ENCODE data around the gene THYN1. TPM values are rescaled to one million over a fixed set of nuclear protein-coding genes. Genes with fewer than 3 reads are reported as not detected.
"Not testable (repeated sequence)": the region's sequence is repeated elsewhere in the genome, so short reads cannot be mapped to it uniquely, and the experiment has no call there.

THYN1 gene
- polyA plus RNA-seq, 3 donors, result 36.4 to 65.7 (median 57.6) TPM

GRCh38 chr11:134257101-134257500, 3.9 kb upstream of the THYN1 start:
- no peaks in the 10 kb centered on the region for H3K9me3 Mint-ChIP-seq
- no peak overlapping the region for H2AFZ ChIP-seq (ENCODE audit: insufficient read depth, low read depth, low read length, poor library complexity, severe bottlenecking)
- H3K36me3 Mint-ChIP-seq, result peaks cover 51 to 52% of the 10 kb centered on the region in 2 donors
- H3K4me3 Mint-ChIP-seq, result no peak overlapping the region
- H3K4me1 ChIP-seq (ENCODE audit: control insufficient read depth in 1 of 2, insufficient read depth in 2 of 2, low read length in 2 of 2), result peaks cover 36 to 38% of the 10 kb centered on the region in 2 donors
- no peak for DNase-seq
- no peak for TF ChIP-seq CTCF (IDR thresholded peaks at IDR 0.05)
- no peak overlapping the region for H3K4me2 ChIP-seq (replicated peaks; ENCODE audit: extremely low read depth, low read length, poor library complexity, severe bottlenecking)
- H3K9me3 ChIP-seq (replicated peaks in 1 of 2; ENCODE audit: control insufficient read depth in 1 of 2, insufficient read depth in 1 of 2, low read length in 2 of 2), result no peaks in the 10 kb centered on the region
- H3K36me3 ChIP-seq (replicated peaks in 1 of 2; ENCODE audit: control insufficient read depth in 1 of 2, insufficient read depth in 2 of 2, low read length in 2 of 2), result peaks cover 25 to 51% of the 10 kb centered on the region in 2 donors
- H3K27me3 ChIP-seq (ENCODE audit: control insufficient read depth in 2 of 2, insufficient read depth in 2 of 2, low read length in 2 of 2), result peaks cover 0 to 16% of the 10 kb centered on the region in 2 donors
- peaks cover 6% of the 10 kb centered on the region for H4K20me1 ChIP-seq (ENCODE audit: insufficient read depth, low read length)
- WGBS (ENCODE audit: insufficient coverage), result 94% methylated on average over 11 of the region's 11 CpGs
- no peak overlapping the region for H3K27ac ChIP-seq (ENCODE audit: low read depth in 1 of 2, low read length in 2 of 2)
- H3K4me1 Mint-ChIP-seq, result peaks cover 47% of the 10 kb centered on the region
- no peak overlapping the region for H3K4me3 ChIP-seq (replicated peaks in 1 of 3; ENCODE audit: low read depth in 2 of 3, low read length in 3 of 3)
- intact Hi-C loops (cut with micrococcal nuclease), result no loop called here
- H3K79me2 ChIP-seq (ENCODE audit: insufficient read depth, low read length), result peaks cover 17% of the 10 kb centered on the region
- no peak overlapping the region for H3K9ac ChIP-seq (ENCODE audit: insufficient read depth, low read length, poor library complexity, severe bottlenecking)
- no peak overlapping the region for H3K27ac Mint-ChIP-seq
- peaks cover 4 to 15% (median 11%) of the 10 kb centered on the region in 3 donors for H3K27me3 Mint-ChIP-seq (ENCODE audit: low read depth in 3 of 3)

GRCh38 chr11:134255184-134255561, 2.0 kb upstream of the THYN1 start:
- intact Hi-C loops (cut with micrococcal nuclease); H3K4me3 ChIP-seq (replicated peaks in 1 of 3; ENCODE audit: low read depth in 2 of 3, low read length in 3 of 3); H3K4me3 Mint-ChIP-seq; H3K27ac ChIP-seq (ENCODE audit: low read depth in 1 of 2, low read length in 2 of 2); H3K9me3 Mint-ChIP-seq; DNase-seq; H3K27ac Mint-ChIP-seq; H3K4me2 ChIP-seq (replicated peaks; ENCODE audit: extremely low read depth, low read length, poor library complexity, severe bottlenecking); H4K20me1 ChIP-seq (ENCODE audit: insufficient read depth, low read length); H3K9me3 ChIP-seq (replicated peaks in 1 of 2; ENCODE audit: control insufficient read depth in 1 of 2, insufficient read depth in 1 of 2, low read length in 2 of 2); H2AFZ ChIP-seq (ENCODE audit: insufficient read depth, low read depth, low read length, poor library complexity, severe bottlenecking); H3K9ac ChIP-seq (ENCODE audit: insufficient read depth, low read length, poor library complexity, severe bottlenecking): not testable (repeated sequence)
- peaks cover 17% of the 10 kb centered on the region for H3K79me2 ChIP-seq (ENCODE audit: insufficient read depth, low read length)
- H3K36me3 ChIP-seq (replicated peaks in 1 of 2; ENCODE audit: control insufficient read depth in 1 of 2, insufficient read depth in 2 of 2, low read length in 2 of 2), result peaks cover 17 to 35% of the 10 kb centered on the region in 2 donors
- peaks cover 34 to 37% of the 10 kb centered on the region in 2 donors for H3K4me1 ChIP-seq (ENCODE audit: control insufficient read depth in 1 of 2, insufficient read depth in 2 of 2, low read length in 2 of 2)
- H3K4me1 Mint-ChIP-seq, result peaks cover 36% of the 10 kb centered on the region
- H3K27me3 Mint-ChIP-seq (ENCODE audit: low read depth in 3 of 3), result peaks cover 4 to 14% (median 11%) of the 10 kb centered on the region in 3 donors
- H3K27me3 ChIP-seq (ENCODE audit: control insufficient read depth in 2 of 2, insufficient read depth in 2 of 2, low read length in 2 of 2), result peaks cover 0 to 10% of the 10 kb centered on the region in 2 donors
- H3K36me3 Mint-ChIP-seq, result peaks cover 32 to 39% of the 10 kb centered on the region in 2 donors
- WGBS (ENCODE audit: insufficient coverage), result no CpG with 5 or more reads among the region's 5 CpGs
